NB4 (cell line): ENCODE measurements around the gene SPPL3.

Experiments used
- CTCF ChIP-seq: IDR thresholded peaks from one replicate; pipeline ENCODE4 v1.5.1; 2012; ENCODE audit warnings: low read depth, low read length
- POLR2A ChIP-seq: IDR thresholded peaks from 2 replicates; pipeline ENCODE4 v1.6.1; 2011; ENCODE audit warnings: mild to moderate bottlenecking; ENCODE audit not compliant: insufficient read length; ENCODE audit errors: extremely low read depth

- TF ChIP-seq CTCF = no peak
- no peak for TF ChIP-seq POLR2A
Measured at GRCh38 chr12:120762086-120762485, 142.1 kb downstream of the SPPL3 start.
